A673 (cell line): Measurements from ENCODE around the gene TCFL5.

Source experiments
- CTCF ChIP-seq: fragments of 300-800, 200-600 bp; sonication (generic); conservative IDR thresholded peaks from 2 replicates; pipeline ENCODE4 v1.5.1; 2017; ENCODE audit warnings: low read depth, mild to moderate bottlenecking, antibody characterized with exemption, low read length, moderate library complexity, mixed read lengths
- EZH2 ChIP-seq: fragments of 200-600 bp; sonication (generic); IDR thresholded peaks from 2 replicates; pipeline ENCODE4 v1.6.1; 2017; ENCODE audit warnings: borderline replicate concordance, low read depth, mild to moderate bottlenecking, mixed read lengths, antibody characterized with exemption, low read length; ENCODE audit not compliant: poor library complexity, severe bottlenecking

- no peak for TF ChIP-seq EZH2
- no peak for TF ChIP-seq CTCF
These were observed 31.4 kb downstream of the TCFL5 start for GRCh38 chr20:62830251-62830650.
